Measurements from ENCODE around the gene MAP4K4. TPM values are rescaled to one million over a fixed set of nuclear protein-coding genes. Genes with fewer than 3 reads are reported as not detected.

Gene MAP4K4
- total RNA-seq, 4 donors from 2014 or later: 25.7 to 42.3 (median 29.8) TPM

DNA sequence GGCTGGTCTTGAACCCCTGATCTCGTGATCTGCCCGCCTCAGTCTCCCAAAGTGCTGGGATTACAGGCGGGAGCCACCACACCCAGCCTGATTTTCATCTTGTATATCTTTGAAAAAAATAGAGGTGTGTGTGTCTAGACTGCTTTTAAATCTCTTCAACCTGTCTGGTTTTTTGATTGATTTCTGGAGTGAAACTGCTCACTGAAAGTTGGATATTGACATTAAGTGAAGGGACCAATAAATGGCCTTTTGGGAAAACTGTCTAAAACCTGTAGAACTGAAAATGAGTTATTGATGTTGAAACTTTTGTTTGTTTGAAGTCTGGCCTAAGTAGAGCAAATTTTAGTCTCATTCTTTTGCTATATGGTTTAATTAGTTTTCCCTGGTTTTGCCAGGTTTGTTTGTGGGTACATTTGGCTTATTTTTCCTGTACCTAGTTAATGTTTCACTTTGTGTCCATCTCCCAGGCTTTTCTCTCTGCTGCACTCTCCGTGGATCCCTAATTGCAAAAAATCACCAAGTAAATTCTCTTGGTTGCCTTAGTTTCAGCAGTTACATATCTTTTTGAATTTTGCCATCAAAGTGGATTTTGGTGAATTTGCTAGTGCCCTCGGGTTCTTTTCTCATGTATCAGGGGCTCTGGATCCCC lies 144.3 kb downstream of the MAP4K4 start:
- 70 to 81% methylated on average over 5 of the region's 5 CpGs for WGBS, 2 donors
- no peak for DNase-seq (ENCODE audit: low spot score in 2 of 2)
- intact Hi-C loops (cut with DNase I; ENCODE audit: low total_unique reads): no loop called here
- H3K4me3 ChIP-seq (ENCODE audit: low read depth, poor library complexity, severe bottlenecking): no peak overlapping the region
- no peak for TF ChIP-seq POLR2A (IDR thresholded peaks at IDR 0.05)
- TF ChIP-seq, protein P1, sequence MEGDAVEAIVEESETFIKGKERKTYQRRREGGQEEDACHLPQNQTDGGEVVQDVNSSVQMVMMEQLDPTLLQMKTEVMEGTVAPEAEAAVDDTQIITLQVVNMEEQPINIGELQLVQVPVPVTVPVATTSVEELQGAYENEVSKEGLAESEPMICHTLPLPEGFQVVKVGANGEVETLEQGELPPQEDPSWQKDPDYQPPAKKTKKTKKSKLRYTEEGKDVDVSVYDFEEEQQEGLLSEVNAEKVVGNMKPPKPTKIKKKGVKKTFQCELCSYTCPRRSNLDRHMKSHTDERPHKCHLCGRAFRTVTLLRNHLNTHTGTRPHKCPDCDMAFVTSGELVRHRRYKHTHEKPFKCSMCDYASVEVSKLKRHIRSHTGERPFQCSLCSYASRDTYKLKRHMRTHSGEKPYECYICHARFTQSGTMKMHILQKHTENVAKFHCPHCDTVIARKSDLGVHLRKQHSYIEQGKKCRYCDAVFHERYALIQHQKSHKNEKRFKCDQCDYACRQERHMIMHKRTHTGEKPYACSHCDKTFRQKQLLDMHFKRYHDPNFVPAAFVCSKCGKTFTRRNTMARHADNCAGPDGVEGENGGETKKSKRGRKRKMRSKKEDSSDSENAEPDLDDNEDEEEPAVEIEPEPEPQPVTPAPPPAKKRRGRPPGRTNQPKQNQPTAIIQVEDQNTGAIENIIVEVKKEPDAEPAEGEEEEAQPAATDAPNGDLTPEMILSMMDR (IDR thresholded peaks at IDR 0.05): no peak

DNA sequence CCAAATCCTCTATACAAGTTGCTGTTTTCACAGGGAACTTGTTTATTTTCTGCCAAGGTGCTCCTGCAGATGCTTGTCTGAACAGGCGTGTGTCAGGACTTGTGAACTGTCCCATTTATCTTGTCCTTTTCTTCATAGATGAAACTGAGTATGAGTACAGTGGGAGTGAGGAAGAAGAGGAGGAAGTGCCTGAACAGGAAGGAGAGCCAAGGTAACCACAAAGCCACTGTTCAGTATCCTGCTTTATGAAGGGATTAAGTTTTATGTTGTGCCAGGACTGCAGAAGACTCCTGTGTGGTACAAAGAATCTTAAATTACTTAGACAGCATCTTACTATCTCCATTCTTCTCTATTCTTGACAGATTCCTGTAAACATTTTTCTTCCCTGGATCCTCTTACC lies 145.0 kb downstream of the MAP4K4 start:
- intact Hi-C loops (cut with DNase I; ENCODE audit: low total_unique reads): no loop called here
- H3K4me3 ChIP-seq (ENCODE audit: low read depth, poor library complexity, severe bottlenecking): no peak overlapping the region
- WGBS, 2 donors: 41 to 50% methylated on average over 1 of the region's 1 CpG
- no peak for DNase-seq (ENCODE audit: low spot score in 2 of 2)
- no peak for TF ChIP-seq POLR2A (IDR thresholded peaks at IDR 0.05)
- TF ChIP-seq, protein P1 (IDR thresholded peaks at IDR 0.05): no peak

DNA sequence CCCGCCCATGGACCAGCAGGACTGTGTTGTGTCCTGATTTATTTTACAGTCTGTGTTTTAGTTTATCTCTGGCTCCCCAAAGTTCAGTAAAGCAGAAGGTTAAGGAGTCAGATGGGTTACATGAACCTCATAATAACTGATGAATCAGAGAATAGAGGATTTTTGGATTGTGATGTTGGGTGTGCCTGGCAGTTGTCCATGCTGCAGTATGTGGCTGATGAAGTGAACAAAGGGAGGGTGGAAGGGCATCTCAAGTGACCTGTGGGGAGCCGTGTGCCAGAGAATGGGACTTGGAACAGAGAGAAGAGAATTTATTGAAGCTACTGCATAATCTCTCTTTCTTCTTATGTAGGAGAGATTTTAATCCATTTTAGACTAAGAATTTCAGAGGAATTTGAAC lies 145.5 kb downstream of the MAP4K4 start:
- WGBS, 2 donors: 54 to 56% methylated on average over 2 of the region's 2 CpGs
- no peak for TF ChIP-seq POLR2A (IDR thresholded peaks at IDR 0.05)
- TF ChIP-seq, protein P1 (IDR thresholded peaks at IDR 0.05): no peak
- no peak for DNase-seq (ENCODE audit: low spot score in 2 of 2)
- intact Hi-C loops (cut with DNase I; ENCODE audit: low total_unique reads): no loop called here
- H3K4me3 ChIP-seq (ENCODE audit: low read depth, poor library complexity, severe bottlenecking): no peak overlapping the region

DNA sequence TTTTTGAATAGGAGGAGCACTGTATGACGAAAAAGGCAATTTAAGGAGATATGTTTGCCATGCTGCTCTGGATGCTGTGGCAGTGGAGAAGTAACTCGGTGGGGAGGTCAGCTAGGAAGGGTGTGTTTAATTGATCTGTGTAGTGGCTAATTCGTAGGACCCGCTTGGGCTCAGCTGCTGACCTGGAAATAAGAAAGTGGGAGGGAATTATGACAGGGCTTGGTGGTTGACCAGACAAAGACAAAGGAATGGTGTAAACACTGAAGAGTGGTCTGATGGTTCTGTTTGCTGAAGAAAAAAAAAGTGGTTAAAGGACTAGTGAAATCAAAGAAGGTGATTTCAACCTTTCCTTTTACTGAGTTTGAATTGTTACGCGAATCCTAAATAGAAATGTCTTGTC lies 146.0 kb downstream of the MAP4K4 start:
- WGBS, 2 donors: 84 to 88% methylated on average over 6 of the region's 6 CpGs
- DNase-seq (ENCODE audit: low spot score in 2 of 2): no peak
- intact Hi-C loops (cut with DNase I; ENCODE audit: low total_unique reads): no loop called here
- H3K4me3 ChIP-seq (ENCODE audit: low read depth, poor library complexity, severe bottlenecking): no peak overlapping the region
- TF ChIP-seq POLR2A (IDR thresholded peaks at IDR 0.05): no peak
- TF ChIP-seq, protein P1 (IDR thresholded peaks at IDR 0.05): no peak

DNA sequence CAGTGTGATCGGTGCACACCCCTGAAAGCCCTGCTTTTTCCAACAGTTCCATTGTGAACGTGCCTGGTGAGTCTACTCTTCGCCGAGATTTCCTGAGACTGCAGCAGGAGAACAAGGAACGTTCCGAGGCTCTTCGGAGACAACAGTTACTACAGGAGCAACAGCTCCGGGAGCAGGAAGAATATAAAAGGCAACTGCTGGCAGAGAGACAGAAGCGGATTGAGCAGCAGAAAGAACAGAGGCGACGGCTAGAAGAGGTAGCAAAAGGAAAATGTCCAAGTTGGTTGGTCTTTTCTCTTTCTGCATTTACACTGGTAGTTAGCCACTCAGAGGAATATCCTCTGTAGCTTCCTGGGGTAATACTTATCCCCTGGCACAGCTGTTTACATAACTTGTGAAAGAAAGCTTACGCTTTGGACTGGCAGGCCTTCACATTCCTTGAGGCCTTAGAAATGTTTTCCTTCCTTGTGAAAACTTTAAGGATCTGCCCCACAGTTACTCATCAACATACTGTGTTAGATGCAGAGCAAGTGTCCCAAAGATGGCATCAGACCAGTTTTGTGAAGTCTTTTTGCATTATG lies 146.6 kb downstream of the MAP4K4 start:
- intact Hi-C loops (cut with DNase I; ENCODE audit: low total_unique reads): no loop called here
- DNase-seq (ENCODE audit: low spot score in 2 of 2): no peak
- no peak overlapping the region for H3K4me3 ChIP-seq (ENCODE audit: low read depth, poor library complexity, severe bottlenecking)
- WGBS, 2 donors: 74 to 87% methylated on average over 12 of the region's 12 CpGs
- TF ChIP-seq, protein P1 (IDR thresholded peaks at IDR 0.05): no peak
- TF ChIP-seq POLR2A (IDR thresholded peaks at IDR 0.05): no peak

DNA sequence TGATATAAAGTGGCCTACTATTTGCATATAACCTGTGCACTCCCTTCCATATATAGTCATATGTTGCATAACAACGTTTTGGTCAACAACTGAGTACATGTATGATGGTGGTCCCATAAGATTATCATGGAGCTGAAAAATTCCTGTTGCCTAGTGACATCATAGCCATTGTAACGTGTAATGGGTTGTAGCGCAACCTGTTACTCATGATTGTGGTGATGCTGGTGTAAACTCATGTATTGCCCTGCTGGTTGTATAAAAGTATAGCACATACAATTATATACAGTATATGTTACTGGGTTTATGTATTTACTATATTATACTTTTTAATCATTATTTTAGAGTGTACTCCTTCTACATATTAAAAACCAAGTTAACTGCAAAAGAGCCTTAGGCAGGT lies 149.5 kb downstream of the MAP4K4 start:
- TF ChIP-seq, protein P1 (IDR thresholded peaks at IDR 0.05): no peak
- no peak for TF ChIP-seq POLR2A (IDR thresholded peaks at IDR 0.05)
- no peak for DNase-seq (ENCODE audit: low spot score in 2 of 2)
- intact Hi-C loops (cut with DNase I; ENCODE audit: low total_unique reads): no loop called here
- WGBS, 2 donors: 88 to 92% methylated on average over 3 of the region's 3 CpGs
- no peak overlapping the region for H3K4me3 ChIP-seq (ENCODE audit: low read depth, poor library complexity, severe bottlenecking)

All from lower leg skin (tissue), 4 donors.